ENCODE data around the gene WNT10A. TPM values are rescaled to one million over a fixed set of nuclear protein-coding genes. Genes with fewer than 3 reads are reported as not detected.

WNT10A gene
- polyA plus RNA-seq (2011; rRNA removed) (not detected in 2 replicates), polyA minus RNA-seq (2011; rRNA and poly(A)+ RNA removed) (not detected in 2 replicates)

DNA sequence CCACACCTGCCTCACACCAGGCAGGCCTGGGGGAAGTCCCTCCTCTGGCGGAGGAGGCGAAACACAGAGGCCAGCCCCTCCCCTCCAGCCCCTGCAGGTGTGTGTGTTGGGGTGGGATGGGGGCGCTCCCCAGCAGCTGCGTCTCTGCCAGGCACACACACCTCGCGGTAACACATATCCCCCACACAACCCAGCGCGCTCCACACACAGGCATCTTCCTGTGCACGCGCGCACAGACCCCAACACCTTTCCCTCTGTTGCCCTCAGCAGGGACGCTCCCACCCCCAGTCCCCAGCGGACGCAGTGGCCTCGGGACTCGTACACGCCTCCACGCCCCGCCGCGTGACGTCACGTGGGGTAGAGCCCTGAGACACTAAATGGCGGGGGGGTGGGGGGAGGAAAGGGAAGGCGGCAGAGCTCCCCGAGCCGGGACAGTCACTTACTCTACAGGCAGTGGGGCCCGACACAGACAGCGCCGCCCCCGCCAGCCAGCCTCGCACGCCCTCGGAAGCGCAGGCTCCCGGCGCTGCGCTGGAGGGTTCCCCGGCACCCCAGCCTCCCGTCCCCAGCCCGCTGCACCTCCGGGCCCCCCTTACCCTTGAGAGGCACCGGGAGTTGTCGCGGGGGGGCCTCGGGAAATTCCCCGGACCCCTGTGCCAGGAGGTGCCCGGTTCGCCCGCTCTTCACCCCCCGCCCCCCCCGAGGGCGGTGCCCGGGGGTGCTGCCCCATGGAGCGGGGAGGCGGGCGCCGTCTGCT, at the start of gene WNT10A:
WNT10A (plus strand) TSS at position 751 of the 757 bp plus-strand sequence. CDS start 144 bp downstream, outside the sequence.
- H3K9me3 ChIP-seq (ENCODE audit: control insufficient read depth, insufficient read depth, low read length) = no peaks in the 10 kb centered on the region; the same call in 1 of the 2 replicates
- ChIA-PET CTCF (interaction anchor here (8.9 kb wide), 1 partner anchor 17 kb away, joined by 127 read pairs; no protein-coding TSS in a partner anchor), POLR2A (interaction anchor here (0.5 kb wide), 1 partner anchor 395 kb away, joined by 6 read pairs; no protein-coding TSS in a partner anchor)
- no peak within 1 kb of the TSS for H3K27ac ChIP-seq (ENCODE audit: low read depth, low read length)
- no peak within 1 kb of the TSS for H3K4me3 ChIP-seq (ENCODE audit: low read depth, low read length)
- TF ChIP-seq, protein P1, sequence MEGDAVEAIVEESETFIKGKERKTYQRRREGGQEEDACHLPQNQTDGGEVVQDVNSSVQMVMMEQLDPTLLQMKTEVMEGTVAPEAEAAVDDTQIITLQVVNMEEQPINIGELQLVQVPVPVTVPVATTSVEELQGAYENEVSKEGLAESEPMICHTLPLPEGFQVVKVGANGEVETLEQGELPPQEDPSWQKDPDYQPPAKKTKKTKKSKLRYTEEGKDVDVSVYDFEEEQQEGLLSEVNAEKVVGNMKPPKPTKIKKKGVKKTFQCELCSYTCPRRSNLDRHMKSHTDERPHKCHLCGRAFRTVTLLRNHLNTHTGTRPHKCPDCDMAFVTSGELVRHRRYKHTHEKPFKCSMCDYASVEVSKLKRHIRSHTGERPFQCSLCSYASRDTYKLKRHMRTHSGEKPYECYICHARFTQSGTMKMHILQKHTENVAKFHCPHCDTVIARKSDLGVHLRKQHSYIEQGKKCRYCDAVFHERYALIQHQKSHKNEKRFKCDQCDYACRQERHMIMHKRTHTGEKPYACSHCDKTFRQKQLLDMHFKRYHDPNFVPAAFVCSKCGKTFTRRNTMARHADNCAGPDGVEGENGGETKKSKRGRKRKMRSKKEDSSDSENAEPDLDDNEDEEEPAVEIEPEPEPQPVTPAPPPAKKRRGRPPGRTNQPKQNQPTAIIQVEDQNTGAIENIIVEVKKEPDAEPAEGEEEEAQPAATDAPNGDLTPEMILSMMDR (IDR thresholded peaks at IDR 0.05; ENCODE audit: low read depth, low read length) = no peak
- H3K27me3 ChIP-seq (ENCODE audit: control insufficient read depth, insufficient read depth, low read length) = peaks cover 82% of the 10 kb centered on the region
- no peak for DNase-seq (ENCODE audit: low read depth, low spot score)

GRCh38 chr2:218831378-218831990, 49.2 kb upstream of the WNT10A start, which contains the start of gene PRKAG3:
PRKAG3 (minus strand) TSS chr2:218831803.
- H3K27ac ChIP-seq (ENCODE audit: low read depth, low read length) = no peak within 1 kb of the TSS
- no peak within 1 kb of the TSS for H3K4me3 ChIP-seq (ENCODE audit: low read depth, low read length)
- TF ChIP-seq, protein P1 (IDR thresholded peaks at IDR 0.05; ENCODE audit: low read depth, low read length) = no peak
- CTCF ChIA-PET = interaction anchor here (1.2 kb wide), 1 partner anchor 16 kb away, joined by 3 read pairs; no protein-coding TSS in a partner anchor
- peaks cover 42% of the 10 kb centered on the region for H3K27me3 ChIP-seq (ENCODE audit: control insufficient read depth, insufficient read depth, low read length)
- DNase-seq (ENCODE audit: low read depth, low spot score) = no peak
- H3K9me3 ChIP-seq (ENCODE audit: control insufficient read depth, insufficient read depth, low read length) = no peaks in the 10 kb centered on the region
- POLR2A ChIA-PET = interaction anchor here (0.7 kb wide), 1 partner anchor 13 kb away, joined by 3 read pairs; no protein-coding TSS in a partner anchor

GRCh38 chr2:218832081-218832480, 48.6 kb upstream of the WNT10A start:
- no peak for DNase-seq (ENCODE audit: low read depth, low spot score)
- H3K4me3 ChIP-seq (ENCODE audit: low read depth, low read length) = no peak overlapping the region
- H3K9me3 ChIP-seq (ENCODE audit: control insufficient read depth, insufficient read depth, low read length) = no peaks in the 10 kb centered on the region
- peaks cover 37% of the 10 kb centered on the region for H3K27me3 ChIP-seq (ENCODE audit: control insufficient read depth, insufficient read depth, low read length)
- no peak overlapping the region for H3K27ac ChIP-seq (ENCODE audit: low read depth, low read length)
- ChIA-PET POLR2A (interaction anchor here (0.7 kb wide), 1 partner anchor 13 kb away, joined by 3 read pairs; no protein-coding TSS in a partner anchor), CTCF (interaction anchor here (1.2 kb wide), 1 partner anchor 15 kb away, joined by 3 read pairs; no protein-coding TSS in a partner anchor)
- TF ChIP-seq, protein P1 (IDR thresholded peaks at IDR 0.05; ENCODE audit: low read depth, low read length) = no peak

- CTCF ChIA-PET = interaction anchor here (1.2 kb wide), 1 partner anchor 15 kb away, joined by 3 read pairs; no protein-coding TSS in a partner anchor
- DNase-seq (ENCODE audit: low read depth, low spot score) = no peak
- Histone ChIP-seq H3K4me3 (ENCODE audit: low read depth, low read length) (no peak overlapping the region), H3K27ac (ENCODE audit: low read depth, low read length) (no peak overlapping the region), H3K27me3 (ENCODE audit: control insufficient read depth, insufficient read depth, low read length) (peaks cover 39% of the 10 kb centered on the region), H3K9me3 (ENCODE audit: control insufficient read depth, insufficient read depth, low read length) (no peaks in the 10 kb centered on the region)
- TF ChIP-seq, protein P1 (IDR thresholded peaks at IDR 0.05; ENCODE audit: low read depth, low read length) = no peak
- POLR2A ChIA-PET = no interaction called here
These were observed 48.1 kb upstream of the WNT10A start for GRCh38 chr2:218832520-218832919.

Measured in AG04450 (cell line).